HepG2 (cell line): ENCODE measurements around the gene RBFOX1. TPM values are rescaled to one million over a fixed set of nuclear protein-coding genes. Genes with fewer than 3 reads are reported as not detected.

Experiments
- ATAC-seq: fragments of 200-7000 bp; cut with Tn5 transposase; 3 replicates; pipeline ENCODE4 v1.9.1; 2020; ENCODE audit warnings: mild to moderate bottlenecking, moderate library complexity
- BruUV-seq: library from RNA; stranded (reverse); fragments of 400-500 nt; replicated peaks from 2 replicates; lab custom pipeline; 2021; lab: Mats Ljungman, UMichigan
- CTCF ChIA-PET: fragments of 300-600 bp; formaldehyde crosslinking; extraction: SDS; loops from one replicate; lab custom pipeline; 2021; ENCODE audit warnings: low total read pairs, inconsistent platforms, low intra/inter-chr PET ratio; lab: Yijun Ruan, JAX
- POLR2A ChIA-PET: fragments of 350-600 bp; sonication (Branson Sonifier 250); formaldehyde crosslinking; loops from one replicate; lab custom pipeline; 2020; ENCODE audit warnings: antibody characterized with exemption, inconsistent platforms; lab: Yijun Ruan, JAX
- DNase-seq: peaks from one replicate; pipeline ENCODE4 v3.0.0-alpha.2; 2015; ENCODE audit warnings: low spot score
- FAIRE-seq: peaks from 3 replicates; lab custom pipeline; 2011; peaks lifted over from hg19 to GRCh38; lab: Jason Lieb, UNC
- H2AFZ ChIP-seq: one replicate; pipeline ENCODE4 v1.6.1; 2011; ENCODE audit warnings: low read length, inconsistent platforms
- H3K27ac ChIP-seq: fragments of 300-600 bp; 3 replicates; pipeline ENCODE4 v1.8.0; 2011; ENCODE audit warnings: mixed run types, mild to moderate bottlenecking, mixed read lengths, low read length, inconsistent platforms; ENCODE audit not compliant: insufficient read depth; ENCODE audit errors: extremely low read length
- H3K27me3 ChIP-seq, 2 experiments: fragments of 200-600 bp in 1 of 2; 2 replicates in 1 of 2; 3 replicates in 1 of 2; pipeline versions ENCODE4 v1.6.0 to v1.8.0; 2011; ENCODE audit warnings: low read length in 2 of 2, mild to moderate bottlenecking in 2 of 2, moderate library complexity in 2 of 2, inconsistent platforms in 1 of 2; ENCODE audit not compliant: insufficient read depth in 2 of 2, control insufficient read depth in 1 of 2
- H3K36me3 ChIP-seq, 2 experiments: fragments of 200-600 bp in 1 of 2; replicated peaks in 1 of 2; 2 replicates in 1 of 2; 3 replicates in 1 of 2; pipeline versions ENCODE4 v1.5.1 to v1.8.0; 2011; ENCODE audit warnings: low read length in 2 of 2, inconsistent platforms in 1 of 2; ENCODE audit not compliant: insufficient read depth in 2 of 2, control insufficient read depth in 1 of 2
- H3K4me1 ChIP-seq: 2 replicates; pipeline ENCODE4 v1.5.1; 2012; ENCODE audit warnings: low read length, inconsistent platforms; ENCODE audit not compliant: insufficient read depth
- H3K4me2 ChIP-seq: 2 replicates; pipeline ENCODE4 v1.6.0; 2011; ENCODE audit warnings: low read depth, low read length, inconsistent platforms
- H3K4me3 ChIP-seq, 3 experiments: fragments of 200-600 bp in 1 of 3; sonication (generic), shearing (Covaris generic) in 1 of 3; replicated peaks in 1 of 3; 2 replicates each; pipeline ENCODE4 v1.5.1; 2011 to 2016; ENCODE audit warnings: low read length in 3 of 3, inconsistent platforms in 2 of 3, low read depth in 2 of 3, mild to moderate bottlenecking in 2 of 3, control low read depth in 1 of 3, mixed read lengths in 1 of 3; ENCODE audit not compliant: insufficient read depth in 1 of 3
- H3K79me2 ChIP-seq: one replicate; pipeline ENCODE4 v1.6.1; 2011; ENCODE audit warnings: low read length, inconsistent platforms; ENCODE audit not compliant: insufficient read depth
- H3K9ac ChIP-seq: 2 replicates; pipeline ENCODE4 v1.6.0; 2011; ENCODE audit warnings: mild to moderate bottlenecking, low read depth, low read length, inconsistent platforms; ENCODE audit not compliant: insufficient read depth
- H3K9me3 ChIP-seq: 2 replicates; pipeline ENCODE4 v1.5.1; 2012; ENCODE audit warnings: mild to moderate bottlenecking, low read length
- H4K20me1 ChIP-seq: 2 replicates; pipeline ENCODE4 v1.6.0; 2011; ENCODE audit warnings: inconsistent platforms, mild to moderate bottlenecking, low read length, moderate library complexity; ENCODE audit not compliant: insufficient read depth
- EEA1 ChIP-seq: sonication (generic); formaldehyde crosslinking; IDR thresholded peaks from 2 replicates; pipeline ENCODE4 v1.5.1; 2020; ENCODE audit warnings: mild to moderate bottlenecking, missing genetic modification reagents, borderline replicate concordance
- KMT2A ChIP-seq: sonication (generic); formaldehyde crosslinking; IDR thresholded peaks from 2 replicates; pipeline ENCODE4 v1.4.0; 2020; ENCODE audit warnings: missing genetic modification reagents
- MBNL3 ChIP-seq: fragments of 250-450 bp; sonication (Bioruptor Pico); conservative IDR thresholded peaks from 2 replicates; pipeline ENCODE4 v1.8.0; 2022; ENCODE audit warnings: mild to moderate bottlenecking, inconsistent platforms
- MLLT10 ChIP-seq: sonication (generic); formaldehyde crosslinking; IDR thresholded peaks from 2 replicates; pipeline ENCODE4 v1.4.0; 2020; ENCODE audit warnings: missing genetic modification reagents
- RBFOX2 ChIP-seq: fragments of 200-400 bp; formaldehyde crosslinking; IDR thresholded peaks from 2 replicates; pipeline ENCODE4 v1.6.1; 2017; ENCODE audit warnings: low read depth, mild to moderate bottlenecking, low read length
- RXRA ChIP-seq: sonication (generic); formaldehyde crosslinking; IDR thresholded peaks from 2 replicates; pipeline ENCODE4 v1.5.1; 2020; ENCODE audit warnings: missing genetic modification reagents
- SAFB2 ChIP-seq: sonication (generic); formaldehyde crosslinking; IDR thresholded peaks from 2 replicates; pipeline ENCODE4 v1.5.1; 2020; ENCODE audit warnings: missing genetic modification reagents, low read depth, mild to moderate bottlenecking, borderline replicate concordance
- SKI ChIP-seq: fragments of 450-650 bp; IDR thresholded peaks from one replicate; pipeline ENCODE4 v1.6.1; 2018; ENCODE audit warnings: mild to moderate bottlenecking; ENCODE audit not compliant: partially characterized antibody
- THAP9 ChIP-seq: sonication (generic); formaldehyde crosslinking; IDR thresholded peaks from 2 replicates; pipeline ENCODE4; 2020; ENCODE audit warnings: missing genetic modification reagents, mild to moderate bottlenecking, borderline replicate concordance
- TOPORS ChIP-seq: sonication (generic); formaldehyde crosslinking; IDR thresholded peaks from 2 replicates; pipeline ENCODE4 v1.8.0; 2023; ENCODE audit warnings: mild to moderate bottlenecking, missing genetic modification reagents
- ZBTB10 ChIP-seq: sonication (generic); formaldehyde crosslinking; IDR thresholded peaks from 2 replicates; pipeline ENCODE4 v1.4.0; 2020; ENCODE audit warnings: missing genetic modification reagents, borderline replicate concordance
- ZNF121 ChIP-seq: sonication (generic); formaldehyde crosslinking; IDR thresholded peaks from 2 replicates; pipeline ENCODE4 v1.5.0; 2020; ENCODE audit warnings: mild to moderate bottlenecking, missing genetic modification reagents
- ZNF296 ChIP-seq: sonication (generic); formaldehyde crosslinking; conservative IDR thresholded peaks from 2 replicates; pipeline ENCODE4 v1.5.0; 2020; ENCODE audit warnings: mild to moderate bottlenecking, missing genetic modification reagents
- ZNF44 ChIP-seq: sonication (generic); formaldehyde crosslinking; IDR thresholded peaks from 2 replicates; pipeline ENCODE4 v1.5.1; 2020; ENCODE audit warnings: mild to moderate bottlenecking, missing genetic modification reagents
- ZNF441 ChIP-seq: sonication (generic); formaldehyde crosslinking; IDR thresholded peaks from 2 replicates; pipeline ENCODE4 v1.7.0; 2021; ENCODE audit warnings: missing genetic modification reagents, borderline replicate concordance
- ZNF562 ChIP-seq: sonication (generic); formaldehyde crosslinking; IDR thresholded peaks from 2 replicates; pipeline ENCODE4 v1.8.0; 2022; ENCODE audit warnings: missing genetic modification reagents, borderline replicate concordance
- WGBS: methylation state at CpG from one replicate; pipeline ENCODE4 v1.1.6; 2017; ENCODE audit warnings: low lambda C conversion rate; 5-methylcytosine and 5-hydroxymethylcytosine counted together
- in situ Hi-C: cut with HindIII; loops from 2 replicates; pipeline ENCODE4 v1.10.0; 2017; ENCODE audit warnings: low pct_unique_long_range_greater_than_20kb; ENCODE audit not compliant: extremely low pct_ligation_motif_present
- intact Hi-C: fragments of 100-400 bp; cut with micrococcal nuclease; formaldehyde crosslinking; loops from one replicate; pipeline ENCODE4 v1.10.0; 2022; ENCODE audit not compliant: unreplicated experiment
- polyA plus RNA-seq, 8 experiments: library from polyadenylated mRNA; depleted of rRNA in 3 of 8; stranded (reverse) in 7 of 8; unstranded in 1 of 8; fragments of >200 nt; fragmentation: Illumina TruSeq in 4 of 8; extraction: Trizol in 4 of 8; gene quantifications; 2 replicates each; pipeline versions ENCODE4 v1.2.1 to v1.2.3, GENCODE V29; 2011 to 2016; ENCODE audit warnings: low read depth in 4 of 8, missing spikeins in 1 of 8, mixed read lengths in 1 of 8; ENCODE audit not compliant: insufficient read depth in 1 of 8
- total RNA-seq, 5 experiments: library from RNA; depleted of rRNA; stranded (reverse); fragments of >200 nt; fragmentation: Illumina TruSeq; extraction: Trizol; gene quantifications; 2 replicates each; pipeline ENCODE4 v1.2.3, GENCODE V29; 2016; ENCODE audit warnings: low read depth in 1 of 5
- TF ChIP-seq, protein P1 (sequence below): sonication (generic); formaldehyde crosslinking; IDR thresholded peaks from 2 replicates; pipeline ENCODE4 v1.8.1; 2023; ENCODE audit warnings: mild to moderate bottlenecking, missing genetic modification reagents

RBFOX1 gene
- total and polyA plus RNA-seq, 2 of the 13 experiments (the other 11 are each of a cell fraction or from before 2014, with no cell fraction given): not detected

GRCh38 chr16:7315813-7316212 is 16.8 kb upstream of the RBFOX1 start:
- Histone ChIP-seq H3K27ac (no peak overlapping the region), H3K79me2 (no peaks in the 10 kb centered on the region), H3K4me3 (no peak overlapping the region), H3K9ac (no peak overlapping the region), H3K36me3 (no peaks in the 10 kb centered on the region), H3K4me1 (no peaks in the 10 kb centered on the region), H3K4me2 (no peak overlapping the region), H3K9me3 (0 out of 2 replicates have a peak, but pooled peaks cover 6% of the 10 kb centered on the region), H2AFZ (no peak overlapping the region), H3K27me3 (peaks cover 0 to 2% of the 10 kb centered on the region in 2 experiments; a peak in 1 of 5 replicates), H4K20me1 (no peaks in the 10 kb centered on the region)
- intact Hi-C loops (loop anchor here (10.0 kb wide), 1 partner anchor 989 kb away; no protein-coding TSS in a partner anchor), in situ Hi-C loops (no loop called here)
- WGBS: 22% methylated on average over 1 of the region's 1 CpG
- CTCF ChIA-PET: no interaction called here
- TF ChIP-seq, protein P1, sequence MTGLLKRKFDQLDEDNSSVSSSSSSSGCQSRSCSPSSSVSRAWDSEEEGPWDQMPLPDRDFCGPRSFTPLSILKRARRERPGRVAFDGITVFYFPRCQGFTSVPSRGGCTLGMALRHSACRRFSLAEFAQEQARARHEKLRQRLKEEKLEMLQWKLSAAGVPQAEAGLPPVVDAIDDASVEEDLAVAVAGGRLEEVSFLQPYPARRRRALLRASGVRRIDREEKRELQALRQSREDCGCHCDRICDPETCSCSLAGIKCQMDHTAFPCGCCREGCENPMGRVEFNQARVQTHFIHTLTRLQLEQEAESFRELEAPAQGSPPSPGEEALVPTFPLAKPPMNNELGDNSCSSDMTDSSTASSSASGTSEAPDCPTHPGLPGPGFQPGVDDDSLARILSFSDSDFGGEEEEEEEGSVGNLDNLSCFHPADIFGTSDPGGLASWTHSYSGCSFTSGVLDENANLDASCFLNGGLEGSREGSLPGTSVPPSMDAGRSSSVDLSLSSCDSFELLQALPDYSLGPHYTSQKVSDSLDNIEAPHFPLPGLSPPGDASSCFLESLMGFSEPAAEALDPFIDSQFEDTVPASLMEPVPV: no peak
- TF ChIP-seq THAP9 (CRISPR knock-in tag) (no peak), RXRA (no peak), ZNF121 (CRISPR knock-in tag) (no peak), ZNF562 (CRISPR knock-in tag) (no peak), KMT2A (no peak), ZNF44 (CRISPR knock-in tag) (no peak), ZNF441 (no peak), RBFOX2 (no peak), ZBTB10 (CRISPR knock-in tag) (no peak), SKI (no peak), EEA1 (CRISPR knock-in tag) (no peak), MLLT10 (CRISPR knock-in tag) (no peak), TOPORS (CRISPR knock-in tag) (no peak), MBNL3 (CRISPR knock-in tag) (no peak), SAFB2 (CRISPR knock-in tag) (no peak), ZNF296 (CRISPR knock-in tag) (no peak)
- no peak for DNase-seq
- POLR2A ChIA-PET: no interaction called here
- no peak for FAIRE-seq
- no TSS peak for BruUV-seq
- ATAC-seq: no peak
